Chondrocyte (in vitro differentiated cells): ENCODE data around the gene RALGPS1. TPM values are rescaled to one million over a fixed set of nuclear protein-coding genes. Genes with fewer than 3 reads are reported as not detected.

Source experiments
- DNase-seq: peaks from one replicate; pipeline ENCODE4 v3.0.0; 2021; ENCODE audit warnings: mixed read lengths, low spot score
- H3K27ac Mint-ChIP-seq: one replicate; pipeline ENCODE4 v1.8.0; 2021; ENCODE audit warnings: mild to moderate bottlenecking, moderate library complexity, mixed read lengths; ENCODE audit not compliant: unreplicated experiment
- H3K27me3 Mint-ChIP-seq: 2 replicates; pipeline ENCODE4 v1.8.0; 2021; ENCODE audit warnings: low read depth, mixed read lengths
- H3K36me3 Mint-ChIP-seq: 2 replicates; pipeline ENCODE4 v1.8.0; 2021; ENCODE audit warnings: low read depth, mixed read lengths
- H3K4me1 Mint-ChIP-seq: 2 replicates; pipeline ENCODE4 v1.8.0; 2021; ENCODE audit warnings: low read depth, mild to moderate bottlenecking, mixed read lengths
- H3K4me3 Mint-ChIP-seq: one replicate; pipeline ENCODE4 v1.8.0; 2021; ENCODE audit warnings: mild to moderate bottlenecking, moderate library complexity, mixed read lengths; ENCODE audit not compliant: unreplicated experiment
- H3K9me3 Mint-ChIP-seq: 2 replicates; pipeline ENCODE4 v1.8.0; 2021; ENCODE audit warnings: low read depth, mixed read lengths
- total RNA-seq: library from RNA; stranded (reverse); gene quantifications from 3 replicates; pipeline ENCODE4 v1.2.1, GENCODE V29; 2021
- TF ChIP-seq, protein P1 (sequence below): fragments of 200-600 bp; sonication (generic); IDR thresholded peaks from 2 replicates; pipeline ENCODE4 v1.5.0; 2021; ENCODE audit warnings: antibody characterized with exemption, mild to moderate bottlenecking, moderate library complexity

The RALGPS1 gene
- total RNA-seq, 1 donor from 2014 or later, result 8.1 TPM

DNA sequence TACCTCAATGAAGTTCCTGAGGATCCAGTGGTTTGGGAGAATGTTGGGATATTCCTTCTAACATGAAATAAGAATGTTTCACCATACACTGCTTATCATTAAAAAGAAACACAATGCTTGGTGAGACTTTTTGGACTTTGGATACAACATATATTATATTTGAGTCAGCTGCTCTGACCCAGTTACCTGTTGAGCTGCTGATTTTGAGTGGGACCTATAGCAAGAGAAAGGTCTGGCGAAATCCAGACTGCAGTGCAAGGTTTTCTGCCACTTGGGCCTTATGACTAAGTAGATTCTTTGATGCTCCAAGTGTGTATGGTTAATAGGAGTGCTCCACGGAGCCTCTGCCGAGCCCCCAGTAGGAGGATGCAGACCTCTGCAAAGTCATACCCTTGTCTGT lies 10.0 kb upstream of the RALGPS1 start:
- peaks cover 5% of the 10 kb centered on the region for H3K27me3 Mint-ChIP-seq
- DNase-seq, result no peak
- H3K4me3 Mint-ChIP-seq, result no peak overlapping the region
- H3K4me1 Mint-ChIP-seq, result no peaks in the 10 kb centered on the region
- H3K36me3 Mint-ChIP-seq, result no peaks in the 10 kb centered on the region
- TF ChIP-seq, protein P1, sequence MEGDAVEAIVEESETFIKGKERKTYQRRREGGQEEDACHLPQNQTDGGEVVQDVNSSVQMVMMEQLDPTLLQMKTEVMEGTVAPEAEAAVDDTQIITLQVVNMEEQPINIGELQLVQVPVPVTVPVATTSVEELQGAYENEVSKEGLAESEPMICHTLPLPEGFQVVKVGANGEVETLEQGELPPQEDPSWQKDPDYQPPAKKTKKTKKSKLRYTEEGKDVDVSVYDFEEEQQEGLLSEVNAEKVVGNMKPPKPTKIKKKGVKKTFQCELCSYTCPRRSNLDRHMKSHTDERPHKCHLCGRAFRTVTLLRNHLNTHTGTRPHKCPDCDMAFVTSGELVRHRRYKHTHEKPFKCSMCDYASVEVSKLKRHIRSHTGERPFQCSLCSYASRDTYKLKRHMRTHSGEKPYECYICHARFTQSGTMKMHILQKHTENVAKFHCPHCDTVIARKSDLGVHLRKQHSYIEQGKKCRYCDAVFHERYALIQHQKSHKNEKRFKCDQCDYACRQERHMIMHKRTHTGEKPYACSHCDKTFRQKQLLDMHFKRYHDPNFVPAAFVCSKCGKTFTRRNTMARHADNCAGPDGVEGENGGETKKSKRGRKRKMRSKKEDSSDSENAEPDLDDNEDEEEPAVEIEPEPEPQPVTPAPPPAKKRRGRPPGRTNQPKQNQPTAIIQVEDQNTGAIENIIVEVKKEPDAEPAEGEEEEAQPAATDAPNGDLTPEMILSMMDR, result no peak
- peaks cover 10% of the 10 kb centered on the region for H3K9me3 Mint-ChIP-seq
- no peak overlapping the region for H3K27ac Mint-ChIP-seq

- DNase-seq, result no peak
- no peak overlapping the region for H3K27ac Mint-ChIP-seq
- no peaks in the 10 kb centered on the region for H3K36me3 Mint-ChIP-seq
- H3K4me3 Mint-ChIP-seq, result no peak overlapping the region
- no peaks in the 10 kb centered on the region for H3K4me1 Mint-ChIP-seq
- TF ChIP-seq, protein P1, result no peak
- H3K9me3 Mint-ChIP-seq, result peaks cover 8% of the 10 kb centered on the region
- peaks cover 6% of the 10 kb centered on the region for H3K27me3 Mint-ChIP-seq
These were observed 8.5 kb upstream of the RALGPS1 start for GRCh38 chr9:126906091-126906490.

DNA sequence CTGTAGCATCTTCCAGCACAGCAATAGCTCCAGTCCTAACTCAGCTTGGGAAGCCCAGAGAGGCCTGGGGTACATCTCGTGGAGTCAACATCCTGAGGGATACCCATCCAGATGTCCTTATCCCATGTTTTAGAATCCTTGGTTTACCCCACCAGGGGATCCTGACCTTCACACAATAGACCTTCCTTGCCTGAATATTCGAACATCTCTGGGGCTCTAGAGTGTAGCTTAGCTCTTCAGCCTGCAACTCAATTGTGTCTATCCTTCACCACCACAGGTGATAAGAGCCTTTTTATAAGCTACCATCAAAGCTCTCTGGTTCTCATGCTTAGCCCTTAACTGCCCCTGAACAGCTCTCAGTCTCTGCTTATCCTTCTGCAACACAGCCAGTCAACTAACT lies 7.5 kb upstream of the RALGPS1 start:
- Mint-ChIP-seq H3K4me1 (no peaks in the 10 kb centered on the region), H3K27me3 (peaks cover 12% of the 10 kb centered on the region)

DNA sequence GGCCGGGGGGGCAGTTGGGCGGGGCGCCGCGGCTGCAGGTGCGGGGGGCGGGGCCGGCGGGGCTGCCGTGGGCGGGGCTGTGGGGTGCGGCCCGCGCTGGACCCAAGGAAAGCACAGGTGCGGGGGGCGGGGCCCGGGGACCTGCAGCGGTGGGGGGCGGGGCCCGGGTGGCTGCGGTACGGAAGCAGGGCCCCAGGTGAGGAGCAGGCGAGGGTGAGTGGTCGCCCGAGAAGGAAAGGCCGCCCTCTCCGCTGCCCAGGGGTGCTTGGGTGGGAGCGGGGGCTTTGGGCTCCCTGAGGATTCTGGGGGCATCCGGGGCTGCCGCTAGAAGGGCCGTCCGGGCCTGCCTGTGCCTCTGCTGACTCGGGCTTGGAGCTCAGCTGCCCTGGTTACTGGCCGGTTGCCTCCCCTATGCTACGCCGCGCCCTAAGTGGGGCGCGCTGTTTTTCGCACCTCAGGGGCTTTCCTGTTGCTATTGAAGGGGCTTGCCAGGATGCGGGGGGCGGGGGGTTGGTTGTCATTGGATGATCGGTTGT lies 767 bp downstream of the RALGPS1 start:
- H3K27me3 Mint-ChIP-seq, result peaks cover 8% of the 10 kb centered on the region
- peaks cover 5% of the 10 kb centered on the region for H3K9me3 Mint-ChIP-seq
- H3K36me3 Mint-ChIP-seq, result no peaks in the 10 kb centered on the region
- DNase-seq, result no peak
- H3K4me1 Mint-ChIP-seq, result peaks cover 10% of the 10 kb centered on the region
- no peak overlapping the region for H3K27ac Mint-ChIP-seq
- H3K4me3 Mint-ChIP-seq, result peak overlapping the region; percentile 50
- TF ChIP-seq, protein P1, result no peak

More for the DNA sequence above, 7.5 kb upstream of the RALGPS1 start:
- Mint-ChIP-seq H3K36me3 (no peaks in the 10 kb centered on the region), H3K9me3 (peaks cover 5% of the 10 kb centered on the region), H3K27ac (no peak overlapping the region), H3K4me3 (no peak overlapping the region)
- TF ChIP-seq, protein P1, result no peak
- no peak for DNase-seq

GRCh38 chr9:126915846-126916543 lies 1.4 kb downstream of the RALGPS1 start:
- TF ChIP-seq, protein P1, result no peak
- H3K27me3 Mint-ChIP-seq, result peaks cover 8% of the 10 kb centered on the region
- H3K4me3 Mint-ChIP-seq, result peak overlapping the region; percentile 50
- H3K9me3 Mint-ChIP-seq, result peaks cover 5% of the 10 kb centered on the region
- H3K27ac Mint-ChIP-seq, result no peak overlapping the region
- DNase-seq, result no peak
- no peaks in the 10 kb centered on the region for H3K36me3 Mint-ChIP-seq
- peaks cover 10% of the 10 kb centered on the region for H3K4me1 Mint-ChIP-seq
